ENCODE results near the gene PPP3R1. TPM values are rescaled to one million over a fixed set of nuclear protein-coding genes. Genes with fewer than 3 reads are reported as not detected.
A peak's percentile ranks its signal among the peaks of the same experiment; 100 is the strongest.

Gene PPP3R1
- polyA plus RNA-seq, 1 donor: 43.9 TPM

DNA sequence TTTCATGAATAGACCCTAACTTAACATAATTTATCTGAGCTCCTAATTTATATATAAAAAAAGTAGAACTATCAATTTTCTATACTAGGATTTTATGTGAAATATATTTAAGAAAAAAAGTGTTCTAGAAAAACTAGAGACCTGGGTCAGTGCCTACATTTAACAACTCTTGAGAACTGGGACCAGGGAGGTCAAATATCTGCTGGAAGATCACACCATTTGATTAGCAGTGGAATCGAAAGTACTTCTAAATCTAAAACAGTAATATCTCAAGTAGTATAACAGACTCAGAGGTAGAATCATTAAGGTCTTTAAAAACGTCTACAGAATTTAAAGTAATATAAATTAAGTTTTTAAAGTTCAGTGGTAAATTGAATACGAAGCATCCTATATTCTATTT, 34.6 kb downstream of the PPP3R1 start:
- no peak for DNase-seq
- H3K9me3 ChIP-seq (ENCODE audit: control insufficient read depth, low read depth, low read length): no peaks in the 10 kb centered on the region
- no peak overlapping the region for H3K27ac ChIP-seq (ENCODE audit: low read length)
- H3K27me3 ChIP-seq (ENCODE audit: control insufficient read depth, insufficient read depth, low read length): no peaks in the 10 kb centered on the region
- peaks cover 7% of the 10 kb centered on the region for H3K36me3 ChIP-seq (ENCODE audit: control insufficient read depth, insufficient read depth, low read length)
- 80% methylated on average over 1 of the region's 3 CpGs for WGBS (ENCODE audit: insufficient coverage, low lambda C conversion rate)
- H3K4me3 ChIP-seq (ENCODE audit: low read length): no peak overlapping the region
- H3K4me1 ChIP-seq (ENCODE audit: control insufficient read depth, insufficient read depth, low read length): no peaks in the 10 kb centered on the region

GRCh38 chr2:68216454-68217310, 35.6 kb downstream of the PPP3R1 start:
- H3K36me3 ChIP-seq (ENCODE audit: control insufficient read depth, insufficient read depth, low read length): peaks cover 12% of the 10 kb centered on the region
- DNase-seq: no peak
- H3K4me3 ChIP-seq (ENCODE audit: low read length): no peak overlapping the region
- H3K27me3 ChIP-seq (ENCODE audit: control insufficient read depth, insufficient read depth, low read length): no peaks in the 10 kb centered on the region
- no CpG with 5 or more reads among the region's 2 CpGs for WGBS (ENCODE audit: insufficient coverage, low lambda C conversion rate)
- H3K9me3 ChIP-seq (ENCODE audit: control insufficient read depth, low read depth, low read length): no peaks in the 10 kb centered on the region
- no peaks in the 10 kb centered on the region for H3K4me1 ChIP-seq (ENCODE audit: control insufficient read depth, insufficient read depth, low read length)
- H3K27ac ChIP-seq (ENCODE audit: low read length): no peak overlapping the region

GRCh38 chr2:68214381-68214780, 38.0 kb downstream of the PPP3R1 start:
- DNase-seq: no peak
- Histone ChIP-seq H3K9me3 (ENCODE audit: control insufficient read depth, low read depth, low read length) (no peaks in the 10 kb centered on the region), H3K4me1 (ENCODE audit: control insufficient read depth, insufficient read depth, low read length) (no peaks in the 10 kb centered on the region), H3K27me3 (ENCODE audit: control insufficient read depth, insufficient read depth, low read length) (no peaks in the 10 kb centered on the region), H3K36me3 (ENCODE audit: control insufficient read depth, insufficient read depth, low read length) (peaks cover 15% of the 10 kb centered on the region), H3K27ac (ENCODE audit: low read length) (no peak overlapping the region), H3K4me3 (ENCODE audit: low read length) (no peak overlapping the region)
- WGBS (ENCODE audit: insufficient coverage, low lambda C conversion rate): 83% methylated on average over 3 of the region's 5 CpGs

DNA sequence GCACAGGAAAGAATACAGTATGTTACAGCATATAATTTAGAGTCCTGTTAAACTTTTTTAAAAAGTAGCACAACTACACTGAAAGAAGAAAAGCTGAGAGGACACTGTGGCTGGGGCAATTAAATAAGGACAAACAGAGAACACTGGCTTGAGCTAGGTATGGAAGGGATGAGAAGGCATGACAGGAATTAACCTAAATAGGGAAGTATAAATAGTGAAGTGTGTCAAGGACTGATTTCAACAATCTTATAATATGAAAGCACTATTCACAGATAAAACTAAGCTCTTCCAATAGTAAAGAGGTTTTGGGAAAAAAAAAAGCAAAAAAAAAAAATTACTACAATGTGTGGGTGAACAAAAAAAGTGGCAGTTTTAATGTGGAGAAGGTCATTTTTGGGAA, 45.5 kb downstream of the PPP3R1 start:
- H3K27ac ChIP-seq (ENCODE audit: low read length): no peak overlapping the region
- no peak for DNase-seq
- H3K4me1 ChIP-seq (ENCODE audit: control insufficient read depth, insufficient read depth, low read length): no peaks in the 10 kb centered on the region
- H3K4me3 ChIP-seq (ENCODE audit: low read length): no peak overlapping the region
- H3K36me3 ChIP-seq (ENCODE audit: control insufficient read depth, insufficient read depth, low read length): peaks cover 9% of the 10 kb centered on the region
- H3K9me3 ChIP-seq (ENCODE audit: control insufficient read depth, low read depth, low read length): no peaks in the 10 kb centered on the region
- no peaks in the 10 kb centered on the region for H3K27me3 ChIP-seq (ENCODE audit: control insufficient read depth, insufficient read depth, low read length)

DNA sequence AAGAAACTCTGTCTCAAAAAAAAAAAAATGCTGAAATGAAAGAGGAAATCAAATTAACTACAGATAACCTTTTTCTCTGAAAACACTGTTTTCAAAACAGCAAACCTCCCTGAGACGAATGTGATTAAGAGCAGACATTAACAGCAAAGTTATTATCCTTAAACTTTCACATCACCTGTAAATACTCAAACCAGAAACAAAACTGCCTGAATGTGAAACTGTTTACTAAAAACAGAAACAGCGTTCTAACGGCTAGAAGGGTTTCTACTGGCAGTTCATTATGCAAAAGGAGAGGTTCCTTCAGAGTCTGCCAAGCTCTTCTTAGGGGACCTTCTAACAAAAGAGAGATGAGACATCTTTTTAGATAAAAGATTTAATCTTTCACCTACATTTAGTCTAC, 48.7 kb downstream of the PPP3R1 start:
- WGBS (ENCODE audit: insufficient coverage, low lambda C conversion rate): 83% methylated on average over 1 of the region's 3 CpGs
- no peaks in the 10 kb centered on the region for H3K27me3 ChIP-seq (ENCODE audit: control insufficient read depth, insufficient read depth, low read length)
- no peak overlapping the region for H3K4me3 ChIP-seq (ENCODE audit: low read length)
- DNase-seq: no peak
- H3K9me3 ChIP-seq (ENCODE audit: control insufficient read depth, low read depth, low read length): no peaks in the 10 kb centered on the region
- H3K27ac ChIP-seq (ENCODE audit: low read length): no peak overlapping the region
- H3K4me1 ChIP-seq (ENCODE audit: control insufficient read depth, insufficient read depth, low read length): no peaks in the 10 kb centered on the region
- peaks cover 4% of the 10 kb centered on the region for H3K36me3 ChIP-seq (ENCODE audit: control insufficient read depth, insufficient read depth, low read length)

DNA sequence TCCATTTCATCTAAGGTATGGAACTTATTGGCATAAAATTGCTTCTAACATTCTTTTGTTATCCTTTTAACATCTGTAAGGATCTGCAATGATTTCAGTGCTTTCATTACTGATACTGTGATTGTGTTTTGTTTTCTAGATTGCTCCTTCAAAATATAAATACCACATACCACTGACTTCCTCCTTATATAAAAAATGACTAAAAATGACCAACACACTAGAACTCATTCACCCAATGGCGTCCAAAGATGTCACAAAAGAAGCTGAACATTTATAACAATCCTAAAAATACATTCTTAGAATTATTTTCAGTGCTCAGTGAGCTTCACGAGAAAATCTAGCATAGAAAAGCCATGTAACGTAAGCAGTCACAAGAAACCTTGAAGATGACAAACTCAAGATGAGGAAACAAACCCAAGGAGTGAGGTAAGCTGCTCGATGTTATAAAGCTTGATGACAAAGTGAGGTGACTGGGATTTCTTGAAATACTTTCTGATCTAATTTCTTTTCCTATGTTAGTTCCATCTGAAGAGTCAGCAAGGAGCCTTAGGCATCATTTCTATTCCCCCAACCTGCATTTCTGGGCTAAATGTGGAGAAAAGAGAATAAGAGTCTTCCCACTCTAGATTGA, 52.1 kb downstream of the PPP3R1 start:
- WGBS (ENCODE audit: insufficient coverage, low lambda C conversion rate): 86% methylated on average over 3 of the region's 4 CpGs
- DNase-seq: no peak
- Histone ChIP-seq H3K27ac (ENCODE audit: low read length) (no peak overlapping the region), H3K4me1 (ENCODE audit: control insufficient read depth, insufficient read depth, low read length) (no peaks in the 10 kb centered on the region), H3K36me3 (ENCODE audit: control insufficient read depth, insufficient read depth, low read length) (no peaks in the 10 kb centered on the region), H3K27me3 (ENCODE audit: control insufficient read depth, insufficient read depth, low read length) (no peaks in the 10 kb centered on the region), H3K9me3 (ENCODE audit: control insufficient read depth, low read depth, low read length) (no peaks in the 10 kb centered on the region), H3K4me3 (ENCODE audit: low read length) (no peak overlapping the region)

GRCh38 chr2:68196120-68196716, 56.1 kb downstream of the PPP3R1 start:
- no peak overlapping the region for H3K27ac ChIP-seq (ENCODE audit: low read length)
- no peaks in the 10 kb centered on the region for H3K27me3 ChIP-seq (ENCODE audit: control insufficient read depth, insufficient read depth, low read length)
- H3K36me3 ChIP-seq (ENCODE audit: control insufficient read depth, insufficient read depth, low read length): no peaks in the 10 kb centered on the region
- DNase-seq: peak; percentile 4 to 22
- H3K9me3 ChIP-seq (ENCODE audit: control insufficient read depth, low read depth, low read length): no peaks in the 10 kb centered on the region
- 46% methylated on average over 2 of the region's 4 CpGs for WGBS (ENCODE audit: insufficient coverage, low lambda C conversion rate)
- H3K4me3 ChIP-seq (ENCODE audit: low read length): no peak overlapping the region
- H3K4me1 ChIP-seq (ENCODE audit: control insufficient read depth, insufficient read depth, low read length): no peaks in the 10 kb centered on the region

DNA sequence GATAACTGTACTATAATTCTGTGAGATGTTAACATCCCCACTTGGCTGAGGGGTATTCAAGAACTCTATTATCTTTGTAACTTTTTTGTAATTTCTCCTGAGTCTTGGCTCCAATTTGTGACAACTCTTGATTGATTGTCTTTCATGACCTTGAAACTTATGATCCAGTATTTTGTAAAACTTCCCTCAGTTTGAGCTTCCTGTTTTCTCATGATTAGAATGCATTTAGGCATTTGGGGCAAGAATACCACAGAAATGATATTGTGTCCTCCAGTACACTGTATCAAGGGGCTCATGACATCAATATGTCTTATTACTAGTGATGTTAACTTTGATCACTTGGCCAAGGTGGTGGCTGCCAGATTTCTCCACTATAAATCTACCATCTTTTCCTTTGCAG, 57.2 kb downstream of the PPP3R1 start:
- DNase-seq: no peak
- Histone ChIP-seq H3K9me3 (ENCODE audit: control insufficient read depth, low read depth, low read length) (no peaks in the 10 kb centered on the region), H3K27ac (ENCODE audit: low read length) (no peak overlapping the region), H3K36me3 (ENCODE audit: control insufficient read depth, insufficient read depth, low read length) (no peaks in the 10 kb centered on the region), H3K4me3 (ENCODE audit: low read length) (no peak overlapping the region), H3K4me1 (ENCODE audit: control insufficient read depth, insufficient read depth, low read length) (no peaks in the 10 kb centered on the region), H3K27me3 (ENCODE audit: control insufficient read depth, insufficient read depth, low read length) (no peaks in the 10 kb centered on the region)

DNA sequence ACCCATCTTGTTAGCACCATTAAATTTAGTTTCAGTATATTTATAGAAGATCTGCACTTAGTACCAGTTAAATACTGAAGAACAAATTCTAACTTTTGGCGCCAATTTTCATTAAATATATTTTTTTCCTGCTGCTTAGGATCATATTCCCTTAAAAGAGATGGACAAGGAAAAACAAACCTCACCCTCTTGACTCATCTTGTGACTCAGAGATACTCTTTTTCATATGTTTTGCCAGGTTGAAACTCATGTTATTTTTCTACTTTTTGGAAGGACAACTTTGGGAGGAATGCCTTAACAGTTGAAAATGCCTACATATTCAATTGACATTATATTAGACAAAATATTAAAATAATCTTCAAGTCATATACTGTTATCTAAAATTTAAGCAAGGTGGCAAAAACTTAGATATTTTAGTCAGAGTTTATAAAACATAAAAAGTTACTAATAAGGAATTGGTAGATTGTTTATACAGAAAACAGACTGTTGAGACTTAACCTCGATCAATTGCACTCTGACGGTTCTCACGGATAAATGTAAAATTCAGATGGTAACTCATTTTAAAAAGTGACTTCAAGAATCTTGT, 58.5 kb downstream of the PPP3R1 start:
- no peak for DNase-seq
- H3K4me1 ChIP-seq (ENCODE audit: control insufficient read depth, insufficient read depth, low read length): no peaks in the 10 kb centered on the region
- WGBS (ENCODE audit: insufficient coverage, low lambda C conversion rate): 97% methylated on average over 3 of the region's 4 CpGs

DNA sequence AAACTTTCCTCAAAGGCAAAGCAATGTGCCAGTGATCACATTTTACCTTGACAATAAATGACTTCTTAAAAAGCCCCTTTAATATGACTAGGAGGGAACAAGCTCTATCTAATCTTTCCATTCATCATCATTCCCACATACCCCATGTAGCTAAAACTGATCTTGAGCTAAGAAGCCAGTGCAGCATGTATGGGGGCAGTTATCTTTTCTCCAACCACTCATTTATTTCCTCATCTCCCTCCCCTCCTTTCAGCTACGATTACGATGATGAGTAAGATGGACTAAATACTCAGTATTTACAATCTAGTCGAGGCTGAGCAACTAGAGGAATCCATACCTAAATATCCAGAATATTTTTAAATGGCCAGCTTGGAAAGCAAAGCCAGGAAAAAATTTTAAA, 59.2 kb downstream of the PPP3R1 start:
- Histone ChIP-seq H3K36me3 (ENCODE audit: control insufficient read depth, insufficient read depth, low read length) (no peaks in the 10 kb centered on the region), H3K9me3 (ENCODE audit: control insufficient read depth, low read depth, low read length) (no peaks in the 10 kb centered on the region), H3K27ac (ENCODE audit: low read length) (no peak overlapping the region), H3K4me3 (ENCODE audit: low read length) (no peak overlapping the region), H3K4me1 (ENCODE audit: control insufficient read depth, insufficient read depth, low read length) (no peaks in the 10 kb centered on the region), H3K27me3 (ENCODE audit: control insufficient read depth, insufficient read depth, low read length) (no peaks in the 10 kb centered on the region)
- WGBS (ENCODE audit: insufficient coverage, low lambda C conversion rate): no CpG with 5 or more reads among the region's 3 CpGs
- DNase-seq: no peak

More for the DNA sequence above, 58.5 kb downstream of the PPP3R1 start:
- no peaks in the 10 kb centered on the region for H3K36me3 ChIP-seq (ENCODE audit: control insufficient read depth, insufficient read depth, low read length)
- no peaks in the 10 kb centered on the region for H3K27me3 ChIP-seq (ENCODE audit: control insufficient read depth, insufficient read depth, low read length)
- no peak overlapping the region for H3K27ac ChIP-seq (ENCODE audit: low read length)
- H3K9me3 ChIP-seq (ENCODE audit: control insufficient read depth, low read depth, low read length): no peaks in the 10 kb centered on the region
- no peak overlapping the region for H3K4me3 ChIP-seq (ENCODE audit: low read length)

All from large intestine (tissue), 3 donors.